GM12873 (cell line): Measurements from ENCODE around the gene CLCN7.

Experiments
- CTCF ChIP-seq: IDR thresholded peaks from 2 replicates; pipeline ENCODE4 v1.5.1; 2012; ENCODE audit warnings: low read depth, mild to moderate bottlenecking, moderate library complexity, low read length, control low read depth; ENCODE audit not compliant: insufficient read depth; ENCODE audit errors: missing control alignments

Gene CLCN7

DNA sequence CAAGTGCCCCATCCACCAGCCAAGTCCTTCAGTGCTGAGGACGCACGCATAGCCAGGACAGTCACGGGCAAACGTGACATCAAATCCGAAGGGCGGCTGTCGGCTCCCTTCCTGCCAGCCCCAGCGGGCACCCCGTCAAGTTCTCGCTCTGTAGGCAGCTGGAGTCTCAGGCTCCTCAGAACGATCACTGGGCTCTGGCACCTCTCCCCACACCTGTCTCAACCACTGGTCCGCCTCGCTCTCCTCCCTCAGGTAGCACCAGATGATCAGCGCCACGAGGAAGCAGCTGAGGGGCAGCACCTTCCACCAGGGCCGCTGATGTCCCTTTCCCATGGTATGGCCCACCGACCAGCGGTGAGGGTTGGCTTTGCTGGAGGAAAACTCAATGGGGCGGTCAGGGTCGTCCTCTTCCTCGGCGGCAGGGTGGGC, 54.7 kb downstream of the CLCN7 start:
- no peak for TF ChIP-seq CTCF

GRCh38 chr16:1416521-1416941, 58.3 kb downstream of the CLCN7 start:
- TF ChIP-seq CTCF: no peak

DNA sequence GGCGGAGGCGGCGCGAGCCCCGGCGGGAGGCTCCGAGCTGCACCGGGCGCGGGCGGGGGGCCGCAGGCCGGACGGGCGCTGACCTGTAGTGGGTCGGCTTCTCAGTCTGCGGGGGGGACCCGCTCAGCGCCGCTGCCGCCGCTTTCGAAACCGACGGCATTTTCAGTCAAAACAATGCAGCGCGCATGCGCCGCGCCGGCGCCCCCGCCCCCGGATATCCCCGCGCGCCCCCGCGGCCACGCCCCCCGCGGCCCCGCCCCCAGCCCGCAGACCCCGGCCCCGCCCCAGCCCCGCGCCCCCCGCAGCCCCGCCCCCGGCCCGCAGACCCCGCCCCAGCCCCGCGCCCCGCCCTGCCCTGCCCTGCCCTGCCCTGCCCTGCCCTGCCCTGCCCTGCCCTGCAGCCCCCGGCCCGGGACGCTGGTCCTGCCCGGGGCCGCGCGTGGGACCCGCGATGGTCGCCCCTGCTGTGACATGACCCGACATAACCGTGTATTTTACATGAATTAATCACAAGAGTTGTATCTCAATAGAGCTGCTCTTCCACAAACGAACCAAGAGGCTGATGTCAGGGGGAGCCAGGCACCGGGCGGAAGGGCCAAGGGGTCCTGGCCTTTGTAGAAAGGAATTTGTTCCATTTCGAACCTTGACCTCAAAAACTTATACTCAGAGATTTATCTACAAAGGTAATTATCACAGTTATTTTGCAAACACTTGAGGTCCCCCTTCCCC, 60.1 kb downstream of the CLCN7 start, which contains the start of gene UNKL:
Gene UNKL (minus strand): TSS at position 173 of the 729 bp plus-strand sequence. CDS start 13 bp downstream, at position 160.
- no peak for TF ChIP-seq CTCF

- peak; percentile 69 for TF ChIP-seq CTCF
Observed at GRCh38 chr16:1413684-1414531, 60.9 kb downstream of the CLCN7 start.

GRCh38 chr16:1412847-1413246, 62.0 kb downstream of the CLCN7 start:
- TF ChIP-seq CTCF: no peak

DNA sequence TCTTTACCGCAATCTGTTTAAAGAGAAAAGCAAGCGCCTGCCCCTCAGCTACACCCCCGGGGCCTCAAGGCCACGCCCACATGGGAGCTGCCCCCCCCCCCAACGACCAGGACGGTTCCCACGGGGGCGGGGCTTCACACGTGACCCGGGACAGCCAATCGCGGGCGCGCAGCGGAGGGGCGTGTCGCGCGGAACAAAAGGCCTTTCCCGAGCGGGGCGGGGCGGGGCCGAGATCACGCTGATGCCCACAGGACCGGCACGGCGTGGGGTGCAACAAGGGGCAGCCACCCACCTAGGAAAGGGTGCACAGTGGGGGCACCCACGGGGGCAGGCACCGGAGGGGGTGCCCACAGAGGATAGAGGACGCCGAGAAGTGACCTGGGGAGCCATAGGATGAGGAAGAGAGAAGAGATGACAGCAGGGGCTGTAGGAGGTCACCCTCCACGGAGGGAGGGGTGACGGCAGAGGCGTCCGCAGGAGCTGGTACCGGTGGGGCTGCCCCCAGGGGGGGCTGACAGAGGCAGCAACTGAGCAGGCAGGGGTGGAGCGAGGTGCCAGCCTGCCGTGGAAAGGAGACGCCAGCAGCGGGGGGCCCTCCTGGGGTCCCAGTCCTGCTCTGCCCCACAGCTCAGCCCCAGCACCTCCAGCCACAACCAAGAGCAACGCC, 66.5 kb downstream of the CLCN7 start:
- no peak for TF ChIP-seq CTCF

- no peak for TF ChIP-seq CTCF
Observed at GRCh38 chr16:1407753-1408152, 67.1 kb downstream of the CLCN7 start.
